ENCODE results near the gene LRRFIP1. TPM values are rescaled to one million over a fixed set of nuclear protein-coding genes. Genes with fewer than 3 reads are reported as not detected.
"Not testable (repeated sequence)": the region's sequence is repeated elsewhere in the genome, so short reads cannot be mapped to it uniquely, and the experiment has no call there.

Gene LRRFIP1
- polyA plus RNA-seq, 4 donors, result 60.2 to 103 (median 84.7) TPM

- DNase-seq (ENCODE audit: low read depth in 4 of 4, low spot score in 3 of 4), result no peak
These were observed 33.1 kb downstream of the LRRFIP1 start for GRCh38 chr2:237660381-237660900.

- no peak for DNase-seq (ENCODE audit: low read depth in 4 of 4, low spot score in 3 of 4)
These were observed 33.9 kb downstream of the LRRFIP1 start for GRCh38 chr2:237661270-237661669.

GRCh38 chr2:237661799-237662328 is 34.5 kb downstream of the LRRFIP1 start:
- no peak for DNase-seq (ENCODE audit: low read depth in 4 of 4, low spot score in 3 of 4)

GRCh38 chr2:237662671-237663093 is 35.3 kb downstream of the LRRFIP1 start:
- DNase-seq (ENCODE audit: low read depth in 4 of 4, low spot score in 3 of 4), result peak in 3 of 4 donors; percentile 83 to 85 (median 85)

GRCh38 chr2:237663517-237664110 is 36.2 kb downstream of the LRRFIP1 start:
- no peak for DNase-seq (ENCODE audit: low read depth in 4 of 4, low spot score in 3 of 4)

GRCh38 chr2:237664151-237664550 is 36.8 kb downstream of the LRRFIP1 start:
- no peak for DNase-seq (ENCODE audit: low read depth in 4 of 4, low spot score in 3 of 4)

GRCh38 chr2:237665713-237666143 is 38.3 kb downstream of the LRRFIP1 start:
- no peak for DNase-seq (ENCODE audit: low read depth in 4 of 4, low spot score in 3 of 4)

GRCh38 chr2:237666606-237667005 is 39.2 kb downstream of the LRRFIP1 start:
- DNase-seq (ENCODE audit: low read depth in 4 of 4, low spot score in 3 of 4), result no peak

GRCh38 chr2:237667050-237667576 is 39.7 kb downstream of the LRRFIP1 start:
- not testable (repeated sequence) for DNase-seq (ENCODE audit: low read depth in 4 of 4, low spot score in 3 of 4)

- no peak for DNase-seq (ENCODE audit: low read depth in 4 of 4, low spot score in 3 of 4)
These were observed 40.5 kb downstream of the LRRFIP1 start for GRCh38 chr2:237667893-237668292.

GRCh38 chr2:237668440-237668839 is 41.1 kb downstream of the LRRFIP1 start:
- no peak for DNase-seq (ENCODE audit: low read depth in 4 of 4, low spot score in 3 of 4)

GRCh38 chr2:237669283-237669627 is 41.9 kb downstream of the LRRFIP1 start:
- no peak for DNase-seq (ENCODE audit: low read depth in 4 of 4, low spot score in 3 of 4)

GRCh38 chr2:237669628-237670392 is 42.4 kb downstream of the LRRFIP1 start:
- DNase-seq (ENCODE audit: low read depth in 4 of 4, low spot score in 3 of 4), result peak; percentile 83 to 96 (median 91)

- DNase-seq (ENCODE audit: low read depth in 4 of 4, low spot score in 3 of 4), result no peak
These were observed 43.3 kb downstream of the LRRFIP1 start for GRCh38 chr2:237670641-237671040.

GRCh38 chr2:237671466-237672138 is 44.2 kb downstream of the LRRFIP1 start:
- DNase-seq (ENCODE audit: low read depth in 4 of 4, low spot score in 3 of 4), result no peak

GRCh38 chr2:237672731-237673129 is 45.3 kb downstream of the LRRFIP1 start:
- no peak for DNase-seq (ENCODE audit: low read depth in 4 of 4, low spot score in 3 of 4)

GRCh38 chr2:237673130-237674001 is 46.0 kb downstream of the LRRFIP1 start:
- DNase-seq (ENCODE audit: low read depth in 4 of 4, low spot score in 3 of 4), result no peak

- DNase-seq (ENCODE audit: low read depth in 4 of 4, low spot score in 3 of 4), result no peak
These were observed 47.4 kb downstream of the LRRFIP1 start for GRCh38 chr2:237674731-237675276.

GRCh38 chr2:237675316-237675715 is 47.9 kb downstream of the LRRFIP1 start:
- DNase-seq (ENCODE audit: low read depth in 4 of 4, low spot score in 3 of 4), result no peak

All from left renal pelvis (tissue), 4 donors.